ENCODE measurements around the gene CDC42EP4. TPM values are rescaled to one million over a fixed set of nuclear protein-coding genes. Genes with fewer than 3 reads are reported as not detected.
A peak's percentile ranks its signal among the peaks of the same experiment; 100 is the strongest.

Gene CDC42EP4
- total and polyA plus RNA-seq, 10 of the 15 experiments (the other 5 are each of a cell fraction or from before 2014, with no cell fraction given), result 0.05 to 7.1 (median 2.7) TPM

DNA sequence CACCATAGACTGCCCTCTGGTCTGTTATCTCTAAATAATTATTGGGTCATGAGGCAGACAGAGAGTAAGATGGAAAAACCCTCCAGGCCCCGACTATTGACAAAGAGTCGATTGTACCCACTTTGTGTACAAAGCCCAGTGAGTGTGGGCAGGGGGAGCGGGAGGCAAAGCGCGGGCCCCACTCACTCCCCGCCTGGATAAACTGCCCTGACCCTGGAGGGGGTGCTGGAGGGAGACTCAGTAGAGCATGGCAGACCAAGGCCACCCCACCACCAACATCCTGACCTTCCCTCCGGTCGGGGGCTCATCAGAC is 38.9 kb downstream of the CDC42EP4 start (continued):
- TF ChIP-seq, protein P1, sequence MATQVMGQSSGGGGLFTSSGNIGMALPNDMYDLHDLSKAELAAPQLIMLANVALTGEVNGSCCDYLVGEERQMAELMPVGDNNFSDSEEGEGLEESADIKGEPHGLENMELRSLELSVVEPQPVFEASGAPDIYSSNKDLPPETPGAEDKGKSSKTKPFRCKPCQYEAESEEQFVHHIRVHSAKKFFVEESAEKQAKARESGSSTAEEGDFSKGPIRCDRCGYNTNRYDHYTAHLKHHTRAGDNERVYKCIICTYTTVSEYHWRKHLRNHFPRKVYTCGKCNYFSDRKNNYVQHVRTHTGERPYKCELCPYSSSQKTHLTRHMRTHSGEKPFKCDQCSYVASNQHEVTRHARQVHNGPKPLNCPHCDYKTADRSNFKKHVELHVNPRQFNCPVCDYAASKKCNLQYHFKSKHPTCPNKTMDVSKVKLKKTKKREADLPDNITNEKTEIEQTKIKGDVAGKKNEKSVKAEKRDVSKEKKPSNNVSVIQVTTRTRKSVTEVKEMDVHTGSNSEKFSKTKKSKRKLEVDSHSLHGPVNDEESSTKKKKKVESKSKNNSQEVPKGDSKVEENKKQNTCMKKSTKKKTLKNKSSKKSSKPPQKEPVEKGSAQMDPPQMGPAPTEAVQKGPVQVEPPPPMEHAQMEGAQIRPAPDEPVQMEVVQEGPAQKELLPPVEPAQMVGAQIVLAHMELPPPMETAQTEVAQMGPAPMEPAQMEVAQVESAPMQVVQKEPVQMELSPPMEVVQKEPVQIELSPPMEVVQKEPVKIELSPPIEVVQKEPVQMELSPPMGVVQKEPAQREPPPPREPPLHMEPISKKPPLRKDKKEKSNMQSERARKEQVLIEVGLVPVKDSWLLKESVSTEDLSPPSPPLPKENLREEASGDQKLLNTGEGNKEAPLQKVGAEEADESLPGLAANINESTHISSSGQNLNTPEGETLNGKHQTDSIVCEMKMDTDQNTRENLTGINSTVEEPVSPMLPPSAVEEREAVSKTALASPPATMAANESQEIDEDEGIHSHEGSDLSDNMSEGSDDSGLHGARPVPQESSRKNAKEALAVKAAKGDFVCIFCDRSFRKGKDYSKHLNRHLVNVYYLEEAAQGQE (IDR thresholded peaks at IDR 0.05; ENCODE audit: low read depth, low read length), result no peak
- TF ChIP-seq ZZZ3 (IDR thresholded peaks at IDR 0.05; ENCODE audit: control insufficient read depth, insufficient read length, low read depth), result no peak
- TF ChIP-seq NFIC (IDR thresholded peaks at IDR 0.05; ENCODE audit: low read depth, low read length), result no peak
- TF ChIP-seq IRF4 (IDR thresholded peaks at IDR 0.05; ENCODE audit: low read depth, low read length), result no peak

DNA sequence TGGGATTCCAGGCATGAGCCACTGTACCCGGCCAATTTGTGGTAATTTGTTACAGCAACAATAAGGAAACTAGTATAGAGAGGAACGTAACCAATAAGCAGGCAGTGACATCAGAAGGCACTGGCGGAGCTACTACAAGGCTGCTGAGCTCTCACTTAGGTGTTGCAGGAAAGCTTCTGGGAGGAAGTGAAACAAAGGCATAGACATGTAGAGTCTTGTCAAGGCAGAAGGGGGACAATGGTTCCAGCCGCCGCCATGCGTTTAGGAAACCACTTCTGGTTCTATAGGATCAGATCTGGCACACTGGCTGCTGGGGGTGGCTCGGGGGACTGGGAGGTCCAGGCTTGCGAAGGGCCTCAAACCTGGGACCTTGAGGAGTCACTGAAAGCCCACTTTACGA is 40.7 kb downstream of the CDC42EP4 start:
- Histone ChIP-seq H3K79me2 (ENCODE audit: control insufficient read depth, insufficient read depth, low read length) (no peaks in the 10 kb centered on the region), H3K4me1 (ENCODE audit: control insufficient read depth, insufficient read depth, low read length) (peaks cover 14% of the 10 kb centered on the region), H3K36me3 (ENCODE audit: control insufficient read depth in 2 of 2, insufficient read depth in 2 of 2, low read length in 1 of 2) (no peaks in the 10 kb centered on the region), H3K27me3 (replicated peaks in 1 of 2; ENCODE audit: control insufficient read depth in 2 of 2, insufficient read depth in 2 of 2, low read length in 1 of 2) (no peaks in the 10 kb centered on the region), H3K27ac (ENCODE audit: control insufficient read depth, insufficient read depth) (peak overlapping the region; percentile 82), H3K4me2 (ENCODE audit: control insufficient read depth, insufficient read depth) (peak overlapping the region; percentile 54; the same call in 1 of the 2 replicates), H4K20me1 (ENCODE audit: control insufficient read depth, insufficient read depth) (no peaks in the 10 kb centered on the region), H3K4me3 (no peak overlapping the region), H3K9ac (ENCODE audit: control insufficient read depth, insufficient read depth, low read length) (no peak overlapping the region), H2AFZ (ENCODE audit: control insufficient read depth, low read depth, low read length) (peak overlapping the region; percentile 77), H3K9me3 (replicated peaks; ENCODE audit: control insufficient read depth, insufficient read depth, low read length) (no peaks in the 10 kb centered on the region)
- in situ Hi-C loops (cut with MboI), result loop anchor here (5.0 to 10.0 kb wide), 2 partner anchors 36 to 924 kb away; no protein-coding TSS in a partner anchor
- WGBS (ENCODE audit: insufficient coverage, insufficient replicate concordance, low lambda C conversion rate, missing lambda C conversion rate), result 13% methylated on average over 9 of the region's 9 CpGs
- ATAC-seq (peak; percentile 99), DNase-seq (ENCODE audit: low read depth, low spot score) (peak; percentile 88), FAIRE-seq (peak; percentile 95)
- POLR2A ChIA-PET, result interaction anchor here (0.6 to 1.9 kb wide), 11 partner anchors 11 to 810 kb away, joined by 3 to 16 read pairs (median 5); no protein-coding TSS in a partner anchor
- CTCF ChIA-PET, result interaction anchor here (0.7 to 1.8 kb wide), 11 partner anchors 9 to 545 kb away, joined by 3 to 8 read pairs (median 6); partner anchors contain the start of genes COG1 and CPSF4L
- SMC1A ChIA-PET (ENCODE audit: uncharacterized antibody, unreplicated experiment), result interaction anchor here (1.0 to 2.8 kb wide), 15 partner anchors 10 to 543 kb away, joined by 3 to 19 read pairs (median 5); partner anchors contain the start of genes CDC42EP4 and CPSF4L
- no TSS peak for BruUV-seq (replicated peaks)
- intact Hi-C loops (cut with micrococcal nuclease; ENCODE audit: unreplicated experiment), result loop anchor here (1.0 kb wide), 1 partner anchor 41 kb away; the partner anchor contains the start of gene CDC42EP4
- RAD21 ChIA-PET (ENCODE audit: unreplicated experiment), result interaction anchor here (0.7 to 2.3 kb wide), 17 partner anchors 10 to 544 kb away, joined by 3 to 18 read pairs (median 5); no protein-coding TSS in a partner anchor
- TF ChIP-seq, protein P2, sequence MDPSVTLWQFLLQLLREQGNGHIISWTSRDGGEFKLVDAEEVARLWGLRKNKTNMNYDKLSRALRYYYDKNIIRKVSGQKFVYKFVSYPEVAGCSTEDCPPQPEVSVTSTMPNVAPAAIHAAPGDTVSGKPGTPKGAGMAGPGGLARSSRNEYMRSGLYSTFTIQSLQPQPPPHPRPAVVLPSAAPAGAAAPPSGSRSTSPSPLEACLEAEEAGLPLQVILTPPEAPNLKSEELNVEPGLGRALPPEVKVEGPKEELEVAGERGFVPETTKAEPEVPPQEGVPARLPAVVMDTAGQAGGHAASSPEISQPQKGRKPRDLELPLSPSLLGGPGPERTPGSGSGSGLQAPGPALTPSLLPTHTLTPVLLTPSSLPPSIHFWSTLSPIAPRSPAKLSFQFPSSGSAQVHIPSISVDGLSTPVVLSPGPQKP (IDR thresholded peaks at IDR 0.05; ENCODE audit: low read depth, low read length), result no peak
- no peak for TF ChIP-seq JUNB (IDR thresholded peaks at IDR 0.05)
- peak; percentile 97 to 98 for TF ChIP-seq IKZF2 (IDR thresholded peaks at IDR 0.05)
- TF ChIP-seq EP300 (IDR thresholded peaks at IDR 0.05; ENCODE audit: borderline replicate concordance in 1 of 2, control insufficient read depth in 1 of 2, low read depth in 2 of 2, low read length in 2 of 2), result peak; percentile 74 to 88; a peak in 3 of 4 replicates
- peak; percentile 57; the same call in 1 of the 2 replicates for TF ChIP-seq TCF12 (IDR thresholded peaks at IDR 0.05; ENCODE audit: low read depth, low read length)
- peak; percentile 82; the same call in 2 of the 3 replicates for TF ChIP-seq POU2F2 (IDR thresholded peaks at IDR 0.05; ENCODE audit: borderline replicate concordance, low read depth, low read length)
- peak; percentile 96 for TF ChIP-seq DPF2 (IDR thresholded peaks at IDR 0.05)
- TF ChIP-seq CEBPB (IDR thresholded peaks at IDR 0.05; ENCODE audit: borderline replicate concordance in 1 of 2, low read depth in 2 of 2, low read length in 2 of 2), result no peak
- peak; percentile 70 for TF ChIP-seq RUNX3 (IDR thresholded peaks at IDR 0.05; ENCODE audit: low read length)
- no peak for TF ChIP-seq ZNF384 (IDR thresholded peaks at IDR 0.05; ENCODE audit: borderline replicate concordance, low read depth, low read length)
- TF ChIP-seq STAT1 (conservative IDR thresholded peaks at IDR 0.05), result no peak
- peak; percentile 87 for TF ChIP-seq YY1 (IDR thresholded peaks at IDR 0.05; ENCODE audit: low read depth, low read length)
- peak; percentile 86 for TF ChIP-seq PAX5 (IDR thresholded peaks at IDR 0.05; ENCODE audit: borderline replicate concordance, low read depth, low read length)
- no peak for TF ChIP-seq SIN3A (IDR thresholded peaks at IDR 0.05; ENCODE audit: low read depth, low read length)
- peak; percentile 47; the same call in 1 of the 2 replicates for TF ChIP-seq CHD2 (IDR thresholded peaks at IDR 0.05; ENCODE audit: borderline replicate concordance, low read depth, low read length)
- no peak for TF ChIP-seq MTA3 (IDR thresholded peaks at IDR 0.05; ENCODE audit: borderline replicate concordance, low read length)

All from GM12878 (cell line).